Sciatic nerve (tissue), 2 donors: ENCODE results near the gene SIGLEC1. TPM values are rescaled to one million over a fixed set of nuclear protein-coding genes. Genes with fewer than 3 reads are reported as not detected.

ENCODE experiments used
- ATAC-seq: fragments of 200-7000 bp; cut with Tn5 transposase; one replicate; pipeline ENCODE4 v1.9.1; 2020; ENCODE audit warnings: mild to moderate bottlenecking, moderate library complexity
- DNase-seq: peaks from one replicate; pipeline ENCODE4 v3.0.0-alpha.2; 2020; ENCODE audit warnings: low spot score
- intact Hi-C: fragments of 100-400 bp; cut with DNase I; formaldehyde crosslinking; loops from one replicate; pipeline ENCODE4 v1.14.2; 2022
- total RNA-seq: library from RNA; stranded (reverse); fragmentation: NEBNext Ultra II Directional; extraction: Animal tissue kit (Norgen Biotek cat#: 25700); gene quantifications from one replicate; pipeline ENCODE4 v1.2.1, GENCODE V29; 2021
- donor health status: DM: no; HTN: no; CAD: no.
- donor health status: DM: no; HTN: no; CAD: no.

Gene SIGLEC1
- total RNA-seq, 1 donor from 2014 or later, result 19.2 TPM

GRCh38 chr20:3706774-3707507 lies 5.5 kb downstream of the SIGLEC1 start:
- DNase-seq (no peak), ATAC-seq (no peak)
- intact Hi-C loops, result no loop called here

- intact Hi-C loops, result no loop called here
- DNase-seq (no peak), ATAC-seq (no peak)
These were observed 6.2 kb downstream of the SIGLEC1 start for GRCh38 chr20:3705970-3706739.

GRCh38 chr20:3705491-3705969 lies 6.9 kb downstream of the SIGLEC1 start:
- intact Hi-C loops, result no loop called here
- DNase-seq, result no peak

GRCh38 chr20:3704087-3704486 lies 8.3 kb downstream of the SIGLEC1 start:
- ATAC-seq, result no peak
- no peak for DNase-seq
- intact Hi-C loops, result no loop called here

More at GRCh38 chr20:3705491-3705969, 6.9 kb downstream of the SIGLEC1 start:
- ATAC-seq, result no peak

- DNase-seq, result no peak
- ATAC-seq, result no peak
- intact Hi-C loops, result no loop called here
These were observed 9.6 kb downstream of the SIGLEC1 start for GRCh38 chr20:3702611-3703391.

GRCh38 chr20:3701061-3701998 lies 11.1 kb downstream of the SIGLEC1 start:
- no peak for DNase-seq
- no peak for ATAC-seq
- intact Hi-C loops, result no loop called here

- no peak for ATAC-seq
- DNase-seq, result no peak
- intact Hi-C loops, result no loop called here
These were observed 13.4 kb downstream of the SIGLEC1 start for GRCh38 chr20:3699037-3699436.

GRCh38 chr20:3698591-3699001 lies 13.8 kb downstream of the SIGLEC1 start:
- intact Hi-C loops, result no loop called here
- ATAC-seq, result no peak
- no peak for DNase-seq

GRCh38 chr20:3697588-3698305 lies 14.7 kb downstream of the SIGLEC1 start:
- intact Hi-C loops, result no loop called here
- DNase-seq (no peak), ATAC-seq (no peak)

GRCh38 chr20:3696745-3697587 lies 15.4 kb downstream of the SIGLEC1 start:
- ATAC-seq, result no peak
- intact Hi-C loops, result no loop called here
- DNase-seq, result no peak

GRCh38 chr20:3696200-3696599 lies 16.2 kb downstream of the SIGLEC1 start:
- intact Hi-C loops, result no loop called here
- DNase-seq (no peak), ATAC-seq (no peak)

- intact Hi-C loops, result no loop called here
These were observed 17.5 kb downstream of the SIGLEC1 start for GRCh38 chr20:3694864-3695263.

GRCh38 chr20:3693376-3693775 lies 19.0 kb downstream of the SIGLEC1 start:
- intact Hi-C loops, result no loop called here
- DNase-seq (no peak), ATAC-seq (no peak)

More at GRCh38 chr20:3694864-3695263, 17.5 kb downstream of the SIGLEC1 start:
- DNase-seq, result no peak
- no peak for ATAC-seq

- no peak for ATAC-seq
- intact Hi-C loops, result no loop called here
- DNase-seq, result no peak
These were observed 19.6 kb downstream of the SIGLEC1 start for GRCh38 chr20:3692706-3693294.

- intact Hi-C loops, result no loop called here
- no peak for ATAC-seq
These were observed 20.5 kb downstream of the SIGLEC1 start for GRCh38 chr20:3691897-3692296.

GRCh38 chr20:3691306-3691705 lies 21.1 kb downstream of the SIGLEC1 start:
- intact Hi-C loops, result no loop called here
- ATAC-seq (no peak), DNase-seq (no peak)

More at GRCh38 chr20:3691897-3692296, 20.5 kb downstream of the SIGLEC1 start:
- no peak for DNase-seq

GRCh38 chr20:3690413-3690812 lies 22.0 kb downstream of the SIGLEC1 start:
- no peak for DNase-seq
- no peak for ATAC-seq
- intact Hi-C loops, result no loop called here
